Tibial artery (tissue), 4 donors: ENCODE data around the gene SLC15A3.

Experiments
- DNase-seq, 2 donors: peaks; one replicate each; pipeline ENCODE4 v3.0.0-alpha.2; 2019
- H3K27ac ChIP-seq, 2 donors: fragments of 200-600 bp; sonication (generic) in 1 of 2; 1 replicate in 1 of 2; 2 replicates in 1 of 2; pipeline ENCODE4 v1.5.1; 2018 to 2019; ENCODE audit warnings: mild to moderate bottlenecking in 1 of 2
- H3K27me3 ChIP-seq, 2 donors: fragments of 200-600 bp; sonication (generic) in 1 of 2; one replicate each; pipeline versions ENCODE4 v1.5.1 to v1.6.0; 2016 to 2019
- H3K36me3 ChIP-seq, 3 donors: fragments of 200-600 bp; sonication (generic) in 2 of 3; one replicate each; pipeline ENCODE4 v1.5.1; 2016 to 2019; ENCODE audit warnings: mild to moderate bottlenecking in 2 of 3
- H3K4me1 ChIP-seq, 4 donors: fragments of 200-600 bp; sonication (generic) in 2 of 4; 1 replicate in 3 of 4; 2 replicates in 1 of 4; pipeline ENCODE4 v1.5.1; 2016 to 2019
- H3K4me3 ChIP-seq, 2 donors: fragments of 200-600 bp; sonication (generic) in 1 of 2; 1 replicate in 1 of 2; 2 replicates in 1 of 2; pipeline ENCODE4 v1.5.1; 2018 to 2019; ENCODE audit warnings: mild to moderate bottlenecking in 2 of 2
- H3K9me3 ChIP-seq, 3 donors: fragments of 200-600 bp; sonication (generic) in 1 of 3; one replicate each; pipeline ENCODE4 v1.5.1; 2016 to 2019
- intact Hi-C: fragments of 100-400 bp; cut with DNase I; formaldehyde crosslinking; loops from one replicate; pipeline ENCODE4 v1.15.0; 2023; ENCODE audit warnings: low total_unique reads
- TF ChIP-seq, protein P1 (sequence below), 2 experiments: fragments of 200-600 bp in 1 of 2; fragments of 450-650 bp in 1 of 2; IDR thresholded peaks; one replicate each; pipeline ENCODE4 v1.5.1; 2017 to 2019; ENCODE audit warnings: antibody characterized with exemption in 2 of 2, mild to moderate bottlenecking in 1 of 2, moderate library complexity in 1 of 2

Gene SLC15A3

DNA sequence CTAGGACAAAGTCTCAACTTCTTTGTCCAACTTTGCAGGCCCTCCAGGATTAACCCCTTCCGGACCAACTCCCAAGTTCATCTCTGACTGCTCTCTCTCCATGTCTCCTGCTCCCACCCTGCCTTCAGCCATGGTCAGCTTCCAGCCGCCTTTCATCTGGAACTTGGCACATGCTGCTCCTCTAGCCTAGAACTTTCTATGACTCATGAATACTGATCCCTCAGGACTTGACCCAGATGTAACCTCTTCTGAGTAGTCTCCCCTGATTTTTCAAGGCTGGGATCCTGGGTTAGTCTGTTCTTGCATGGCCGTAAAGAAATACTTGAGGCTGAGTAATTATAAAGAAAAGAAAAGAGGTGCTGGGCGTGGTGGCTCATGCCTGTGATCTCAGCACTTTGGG lies 5.2 kb upstream of the SLC15A3 start:
- DNase-seq, result no peak
- Histone ChIP-seq H3K27me3 (no peaks in the 10 kb centered on the region), H3K36me3 (no peaks in the 10 kb centered on the region), H3K27ac (no peak overlapping the region), H3K9me3 (no peaks in the 10 kb centered on the region), H3K4me1 (peaks cover 0 to 3% (median 0%) of the 10 kb centered on the region in 4 donors), H3K4me3 (no peak overlapping the region)
- intact Hi-C loops, result no loop called here
- TF ChIP-seq, protein P1, sequence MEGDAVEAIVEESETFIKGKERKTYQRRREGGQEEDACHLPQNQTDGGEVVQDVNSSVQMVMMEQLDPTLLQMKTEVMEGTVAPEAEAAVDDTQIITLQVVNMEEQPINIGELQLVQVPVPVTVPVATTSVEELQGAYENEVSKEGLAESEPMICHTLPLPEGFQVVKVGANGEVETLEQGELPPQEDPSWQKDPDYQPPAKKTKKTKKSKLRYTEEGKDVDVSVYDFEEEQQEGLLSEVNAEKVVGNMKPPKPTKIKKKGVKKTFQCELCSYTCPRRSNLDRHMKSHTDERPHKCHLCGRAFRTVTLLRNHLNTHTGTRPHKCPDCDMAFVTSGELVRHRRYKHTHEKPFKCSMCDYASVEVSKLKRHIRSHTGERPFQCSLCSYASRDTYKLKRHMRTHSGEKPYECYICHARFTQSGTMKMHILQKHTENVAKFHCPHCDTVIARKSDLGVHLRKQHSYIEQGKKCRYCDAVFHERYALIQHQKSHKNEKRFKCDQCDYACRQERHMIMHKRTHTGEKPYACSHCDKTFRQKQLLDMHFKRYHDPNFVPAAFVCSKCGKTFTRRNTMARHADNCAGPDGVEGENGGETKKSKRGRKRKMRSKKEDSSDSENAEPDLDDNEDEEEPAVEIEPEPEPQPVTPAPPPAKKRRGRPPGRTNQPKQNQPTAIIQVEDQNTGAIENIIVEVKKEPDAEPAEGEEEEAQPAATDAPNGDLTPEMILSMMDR (IDR thresholded peaks at IDR 0.05), result no peak

DNA sequence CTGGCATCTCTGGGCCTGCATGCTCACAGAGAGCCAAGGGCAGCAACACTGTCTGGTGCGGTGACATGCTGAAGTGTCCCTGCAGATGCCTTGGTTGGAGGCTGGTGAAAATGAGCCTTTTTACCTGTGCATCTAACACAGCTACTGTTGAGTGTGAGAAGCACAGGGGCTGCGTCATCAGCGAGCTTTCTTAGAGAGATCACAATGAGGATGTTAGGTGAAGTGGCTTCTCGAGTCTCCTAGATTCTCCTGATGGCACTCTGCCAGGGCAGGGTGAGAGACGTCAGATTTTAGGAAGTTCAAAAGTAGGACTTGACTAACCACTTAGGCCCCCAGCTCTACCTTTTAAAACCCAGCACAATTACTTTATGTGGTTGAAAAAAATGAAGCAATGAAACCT lies 3.6 kb upstream of the SLC15A3 start:
- intact Hi-C loops, result no loop called here
- Histone ChIP-seq H3K4me3 (no peak overlapping the region), H3K4me1 (peaks cover 0 to 16% (median 3%) of the 10 kb centered on the region in 4 donors), H3K27me3 (no peaks in the 10 kb centered on the region), H3K27ac (no peak overlapping the region), H3K9me3 (no peaks in the 10 kb centered on the region), H3K36me3 (no peaks in the 10 kb centered on the region)
- no peak for DNase-seq
- TF ChIP-seq, protein P1 (IDR thresholded peaks at IDR 0.05), result no peak

DNA sequence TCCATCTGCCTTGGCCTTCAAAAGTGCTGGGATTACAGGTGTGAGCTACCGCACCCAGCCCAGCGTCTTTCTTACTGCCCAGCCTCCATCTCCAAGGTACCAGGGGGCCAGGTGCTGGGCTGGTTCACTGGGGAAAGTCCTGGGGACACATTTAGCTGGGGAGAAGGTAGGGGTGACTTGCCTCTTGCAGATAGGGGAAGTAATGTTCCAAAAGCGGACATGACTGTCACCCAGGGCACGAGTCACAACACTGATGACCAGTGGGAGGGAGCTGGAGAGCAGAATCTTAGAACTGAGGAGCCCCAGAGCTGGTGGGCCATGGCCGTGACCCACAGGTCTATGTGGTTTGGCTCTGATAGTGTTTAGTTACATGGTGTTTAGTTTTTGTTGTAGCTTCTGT lies 2.4 kb upstream of the SLC15A3 start:
- intact Hi-C loops, result no loop called here
- TF ChIP-seq, protein P1 (IDR thresholded peaks at IDR 0.05), result no peak
- no peaks in the 10 kb centered on the region for H3K36me3 ChIP-seq
- no peaks in the 10 kb centered on the region for H3K9me3 ChIP-seq
- H3K4me3 ChIP-seq, result no peak overlapping the region
- peaks cover 0 to 25% (median 6%) of the 10 kb centered on the region in 4 donors for H3K4me1 ChIP-seq
- DNase-seq, result no peak
- no peaks in the 10 kb centered on the region for H3K27me3 ChIP-seq
- no peak overlapping the region for H3K27ac ChIP-seq

DNA sequence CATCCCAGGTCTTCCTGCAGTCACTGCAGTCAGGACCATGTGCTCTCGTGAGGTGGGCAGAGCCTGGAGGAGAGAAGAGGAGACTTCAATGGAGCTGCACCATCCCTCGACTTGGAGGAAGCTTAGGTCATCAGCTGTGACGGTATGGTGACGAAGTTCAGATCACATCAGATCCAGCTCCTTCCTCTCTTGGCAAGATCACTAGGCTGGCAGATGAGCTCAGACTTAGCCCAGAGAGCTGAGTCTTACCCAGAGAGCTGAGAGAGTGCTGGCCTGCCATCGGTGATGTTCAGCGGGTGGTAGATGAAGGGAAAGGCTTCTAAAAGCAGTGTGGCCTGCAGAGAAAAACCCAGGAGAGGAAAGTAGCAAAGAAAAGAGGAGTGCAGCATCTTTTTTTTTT lies 1.8 kb upstream of the SLC15A3 start:
- intact Hi-C loops, result no loop called here
- Histone ChIP-seq H3K4me3 (no peak overlapping the region), H3K9me3 (no peaks in the 10 kb centered on the region), H3K27me3 (no peaks in the 10 kb centered on the region), H3K36me3 (no peaks in the 10 kb centered on the region), H3K27ac (peak overlapping the region in 1 of 2 donors; percentile 12), H3K4me1 (peaks cover 0 to 25% (median 6%) of the 10 kb centered on the region in 4 donors)
- no peak for DNase-seq
- TF ChIP-seq, protein P1 (IDR thresholded peaks at IDR 0.05), result no peak

DNA sequence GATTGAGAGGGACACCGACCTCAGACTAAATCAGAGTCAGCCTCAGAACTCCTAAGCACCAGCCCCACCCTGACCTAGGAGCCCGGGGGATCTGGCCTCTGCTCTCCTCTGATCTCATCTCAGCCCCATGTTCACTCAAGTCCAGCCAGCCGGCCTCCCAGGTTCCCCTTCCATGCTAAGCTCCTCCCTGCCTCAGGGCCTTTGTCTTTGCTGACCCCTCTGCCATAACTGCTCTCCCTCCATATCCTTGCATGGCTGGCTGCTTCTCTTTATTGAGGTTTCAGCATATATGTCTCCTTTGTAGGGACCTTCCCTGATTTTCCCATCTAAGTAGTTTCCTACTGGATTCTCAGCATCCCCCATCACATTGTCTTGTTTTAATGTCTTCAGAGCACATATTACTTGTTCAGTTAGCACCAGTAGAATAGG lies 780 bp upstream of the SLC15A3 start:
- no peaks in the 10 kb centered on the region for H3K27me3 ChIP-seq
- peak overlapping the region; percentile 78 to 81 for H3K27ac ChIP-seq
- TF ChIP-seq, protein P1 (IDR thresholded peaks at IDR 0.05), result no peak
- no peak for DNase-seq
- H3K9me3 ChIP-seq, result no peaks in the 10 kb centered on the region
- intact Hi-C loops, result no loop called here
- H3K36me3 ChIP-seq, result no peaks in the 10 kb centered on the region
- peaks cover 0 to 25% (median 6%) of the 10 kb centered on the region in 4 donors for H3K4me1 ChIP-seq
- peak overlapping the region; percentile 60 for H3K4me3 ChIP-seq

DNA sequence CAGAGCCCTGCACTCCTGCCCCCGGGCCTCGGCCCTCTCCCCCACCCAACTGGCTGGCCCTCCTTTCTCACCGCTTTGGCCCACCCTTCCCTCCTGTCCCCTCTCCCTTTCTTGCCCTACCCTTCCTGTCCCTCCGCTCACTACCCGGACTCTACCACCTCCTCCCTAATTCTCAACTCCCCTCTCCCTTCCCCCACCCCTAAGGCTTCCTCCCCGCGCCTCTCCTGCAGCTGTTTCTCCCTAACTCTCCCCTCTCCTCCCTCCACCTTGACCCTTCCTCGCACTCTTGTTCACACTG lies 421 bp downstream of the SLC15A3 start:
- Histone ChIP-seq H3K36me3 (peaks cover 0 to 2% (median under 1%) of the 10 kb centered on the region in 3 donors), H3K9me3 (no peaks in the 10 kb centered on the region), H3K27me3 (no peaks in the 10 kb centered on the region), H3K4me1 (peaks cover 0 to 25% (median 6%) of the 10 kb centered on the region in 4 donors), H3K27ac (peak overlapping the region; percentile 78 to 81), H3K4me3 (peak overlapping the region; percentile 60)
- intact Hi-C loops, result no loop called here
- TF ChIP-seq, protein P1 (IDR thresholded peaks at IDR 0.05), result no peak
- DNase-seq, result no peak
